ENCODE measurements around the gene CNBP.
"Not testable (repeated sequence)": the region's sequence is repeated elsewhere in the genome, so short reads cannot be mapped to it uniquely, and the experiment has no call there.

The CNBP gene

DNA sequence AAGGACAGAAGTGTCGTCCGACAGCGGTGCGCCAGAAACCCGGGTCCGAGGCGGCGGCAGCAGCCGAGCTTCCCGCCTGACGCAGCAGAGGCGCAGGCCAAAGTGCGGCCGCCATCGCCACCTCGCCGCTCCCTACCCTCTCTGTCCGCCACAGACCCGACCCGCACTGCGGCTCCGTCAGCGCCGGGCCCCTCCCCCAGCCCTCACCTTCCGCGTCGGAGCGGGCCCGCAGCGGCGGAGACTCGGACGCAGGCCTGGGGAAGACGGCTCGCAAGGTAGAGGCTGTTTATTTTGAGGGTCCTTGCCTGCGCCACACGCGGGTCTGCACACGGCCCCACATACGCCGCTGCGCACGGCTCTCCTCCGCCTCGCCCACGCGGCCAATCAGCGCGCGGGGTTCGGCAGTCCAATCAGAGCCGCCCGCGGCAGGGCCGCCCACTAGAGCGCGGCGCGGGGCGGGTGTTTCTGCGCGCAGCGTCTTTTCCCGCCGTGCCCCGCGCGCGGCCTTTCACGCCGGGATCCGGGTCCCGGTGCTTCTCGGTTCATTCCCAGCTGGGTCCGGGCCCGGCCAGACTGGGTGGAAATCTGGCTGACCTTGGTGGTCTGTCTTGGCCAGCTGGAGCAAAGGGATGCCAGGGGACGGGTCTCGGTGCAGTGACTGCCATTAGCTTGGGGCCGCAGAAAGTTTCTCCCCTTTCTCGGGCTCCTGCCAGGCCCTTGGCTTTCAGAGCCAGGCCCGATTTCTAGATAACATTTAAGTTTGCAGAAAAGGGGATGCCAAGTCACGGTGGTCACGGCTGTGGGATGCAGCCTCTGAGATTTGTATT, at the start of gene CNBP:
Gene CNBP, minus strand, starts transcription at position 328 of the 827 bp plus-strand sequence. CDS start 12,139 bp downstream, outside the sequence.
- peak; percentile 83 to 90 for DNase-seq

- DNase-seq = no peak
Observed at GRCh38 chr3:129231331-129232119, 47.8 kb upstream of the CNBP start.

DNA sequence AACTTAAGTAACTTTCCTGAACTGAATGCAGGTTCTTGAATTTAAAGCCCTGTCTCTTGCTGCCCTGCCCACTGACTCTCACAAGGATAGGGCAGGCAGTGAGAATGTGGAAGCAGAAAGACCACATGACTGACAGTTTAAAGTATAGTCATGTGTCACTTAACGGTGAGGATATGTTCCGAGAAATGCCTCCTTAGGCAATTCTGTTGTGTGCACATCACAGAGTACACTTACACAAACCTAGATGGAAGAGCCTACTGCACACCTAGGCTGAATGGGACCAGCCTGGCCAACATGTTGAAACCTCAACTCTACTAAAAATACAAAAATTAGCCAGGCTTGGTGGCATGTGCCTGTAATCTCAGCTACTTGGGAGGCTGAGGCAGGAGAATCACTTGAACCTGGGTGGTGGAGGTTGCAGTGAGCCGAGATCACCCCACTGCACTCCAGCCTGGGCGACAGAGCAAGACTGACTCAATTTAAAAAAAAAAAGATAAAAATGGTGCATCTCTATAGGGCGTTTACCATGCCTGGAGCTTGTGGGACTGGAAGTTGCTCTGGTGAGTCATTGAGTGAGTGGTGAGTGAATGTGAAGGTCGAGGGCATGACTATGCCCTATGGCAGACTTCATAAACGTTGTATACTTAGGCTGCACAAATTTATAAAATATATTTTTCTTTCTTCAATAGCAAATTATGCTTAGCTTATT, 46.8 kb upstream of the CNBP start:
- no peak for DNase-seq

GRCh38 chr3:129228891-129229585, 45.3 kb upstream of the CNBP start:
- DNase-seq = no peak

DNA sequence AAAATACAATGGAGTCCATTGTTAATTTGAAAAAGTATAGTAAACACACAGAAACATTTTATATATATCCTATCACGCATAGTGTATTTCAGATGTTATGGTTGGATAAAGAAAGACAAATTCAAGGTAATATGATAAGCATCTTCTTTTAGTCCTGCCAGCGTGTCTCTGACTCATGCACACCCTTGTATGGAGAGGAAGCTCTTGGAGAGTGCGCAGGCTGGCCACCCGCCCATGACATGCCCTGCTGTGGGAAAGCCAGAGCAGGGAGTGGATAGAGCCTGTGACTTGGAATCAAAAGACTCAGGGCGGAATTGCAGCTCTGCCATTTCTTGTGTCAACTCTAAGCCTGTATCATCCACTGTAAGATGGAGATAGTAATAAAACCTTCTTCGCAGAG, 42.7 kb upstream of the CNBP start:
- peak in 1 of 2 donors; percentile 20 for DNase-seq

- peak; percentile 60 to 65 for DNase-seq
Observed at GRCh38 chr3:129224984-129225393, 41.3 kb upstream of the CNBP start.

DNA sequence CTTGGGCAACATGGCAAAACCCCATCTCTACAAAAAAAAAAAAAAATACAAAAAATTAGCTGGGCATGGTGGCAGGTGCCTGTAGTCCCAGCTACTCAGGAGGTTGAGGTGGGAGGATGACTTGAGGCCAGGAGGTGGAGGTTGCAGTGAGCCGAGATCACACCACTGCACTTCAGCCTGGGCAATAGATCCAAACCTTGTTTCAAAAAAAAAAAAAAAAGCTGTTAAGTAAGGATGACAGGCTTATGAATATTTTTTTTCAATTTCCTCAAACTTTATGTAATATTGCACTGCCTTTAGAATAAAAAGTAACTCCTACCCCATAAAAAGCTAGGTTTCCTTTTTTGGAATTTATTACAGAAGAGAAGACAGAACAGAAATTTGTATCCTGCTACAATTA, 40.7 kb upstream of the CNBP start:
- not testable (repeated sequence) for DNase-seq

- no peak for DNase-seq
Observed at GRCh38 chr3:129218742-129219141, 35.0 kb upstream of the CNBP start.

GRCh38 chr3:129213238-129213637, 29.5 kb upstream of the CNBP start:
- no peak for DNase-seq

GRCh38 chr3:129211772-129212171, 28.1 kb upstream of the CNBP start:
- no peak for DNase-seq

GRCh38 chr3:129211345-129211744, 27.6 kb upstream of the CNBP start:
- DNase-seq = no peak

- DNase-seq = no peak
Observed at GRCh38 chr3:129207479-129207878, 23.8 kb upstream of the CNBP start.

DNA sequence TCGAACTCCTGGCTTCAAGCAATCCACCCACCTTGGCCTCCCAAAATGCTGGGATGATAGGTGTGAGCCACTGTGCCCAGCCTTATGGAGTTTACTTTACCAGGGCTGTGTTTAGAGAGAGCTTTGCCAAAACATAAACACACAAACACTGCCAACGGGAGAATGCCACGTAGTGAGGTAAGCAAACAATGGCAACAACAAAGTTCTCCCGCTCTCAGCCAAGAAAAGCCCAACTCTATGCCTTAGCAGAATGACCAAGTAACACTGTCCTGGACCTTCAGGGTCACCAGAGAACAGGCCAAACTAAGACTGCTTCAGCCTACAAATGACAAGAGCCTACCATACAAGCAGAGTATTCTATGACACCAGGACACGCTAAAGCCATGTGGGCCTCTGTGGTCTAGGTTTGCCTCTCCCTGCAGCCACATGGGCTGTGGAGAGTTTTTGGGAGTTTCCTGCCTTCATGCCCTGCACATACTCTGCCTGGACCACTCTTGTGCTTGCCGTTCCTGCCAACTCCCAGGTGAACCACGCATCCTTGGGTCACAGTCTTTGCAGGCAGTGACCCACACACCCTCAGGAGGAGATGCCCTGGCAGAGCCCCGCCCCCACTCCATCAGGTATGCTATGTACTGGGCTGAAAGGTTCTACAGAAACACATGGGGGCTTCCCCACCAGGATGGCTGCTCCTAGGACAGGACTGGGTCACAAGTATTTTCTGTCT, 21.6 kb upstream of the CNBP start:
- DNase-seq = no peak

DNA sequence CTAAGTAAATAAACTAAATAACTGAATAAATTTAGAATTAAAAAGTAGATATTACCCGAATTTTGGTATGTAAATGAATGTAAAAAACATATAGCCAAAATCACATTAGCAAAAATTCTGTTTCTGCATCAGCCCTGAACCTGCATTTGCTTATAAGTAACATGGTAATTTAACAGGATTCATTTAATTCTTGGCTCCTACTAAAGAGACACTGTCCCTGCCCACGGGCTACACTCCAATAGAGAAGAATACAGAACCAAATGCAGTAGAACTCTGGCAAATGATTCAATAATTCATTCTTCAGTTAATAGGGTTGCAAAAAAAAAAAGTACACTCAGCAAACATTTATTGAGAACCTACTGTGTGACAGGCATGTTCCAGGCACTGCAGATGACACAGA, 20.8 kb upstream of the CNBP start:
- no peak for DNase-seq

- no peak for DNase-seq
Observed at GRCh38 chr3:129199366-129199765, 15.7 kb upstream of the CNBP start.

DNA sequence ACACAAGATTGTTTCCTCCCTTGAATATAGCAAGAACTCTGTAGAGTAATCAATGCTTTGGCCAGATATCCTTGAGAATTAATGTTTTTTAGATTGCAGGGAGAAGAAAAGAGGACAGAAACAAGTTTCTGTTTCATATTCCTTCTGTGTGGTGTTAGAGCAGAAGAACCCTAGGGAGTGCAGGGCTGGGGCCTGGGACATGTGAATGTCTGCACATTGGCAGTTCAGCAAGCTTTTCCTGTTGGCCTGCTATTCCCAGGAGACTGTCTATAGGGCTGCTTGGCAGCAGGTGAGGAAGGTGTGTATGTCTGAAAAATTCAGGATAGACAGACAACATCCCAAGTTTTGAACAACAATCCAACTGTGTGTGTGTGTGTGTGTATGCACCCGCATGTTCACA, 13.6 kb upstream of the CNBP start:
- no peak for DNase-seq

GRCh38 chr3:129196601-129197000, 12.9 kb upstream of the CNBP start:
- no peak for DNase-seq

GRCh38 chr3:129195731-129196256, 12.1 kb upstream of the CNBP start:
- DNase-seq = peak; percentile 60 to 76

DNA sequence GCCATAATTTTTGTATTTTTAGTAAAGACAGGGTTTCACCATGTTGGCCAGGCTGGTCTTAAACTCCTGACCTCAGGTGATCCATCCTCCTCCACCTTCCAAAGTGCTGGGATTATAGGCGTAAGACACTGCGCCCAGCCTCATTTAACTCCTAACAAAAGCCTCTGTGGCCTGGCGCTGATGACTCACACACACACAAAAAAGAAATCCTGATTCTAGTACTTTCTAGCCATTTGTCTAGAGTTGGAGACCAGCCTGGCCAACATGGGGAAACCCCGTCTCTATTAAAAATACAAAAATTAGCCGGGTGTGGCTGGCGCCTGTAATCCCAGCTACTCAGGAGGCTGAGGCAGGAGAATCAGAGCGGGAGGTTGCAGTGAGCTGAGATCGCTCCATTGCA, 6.1 kb upstream of the CNBP start:
- DNase-seq = not testable (repeated sequence)

DNA sequence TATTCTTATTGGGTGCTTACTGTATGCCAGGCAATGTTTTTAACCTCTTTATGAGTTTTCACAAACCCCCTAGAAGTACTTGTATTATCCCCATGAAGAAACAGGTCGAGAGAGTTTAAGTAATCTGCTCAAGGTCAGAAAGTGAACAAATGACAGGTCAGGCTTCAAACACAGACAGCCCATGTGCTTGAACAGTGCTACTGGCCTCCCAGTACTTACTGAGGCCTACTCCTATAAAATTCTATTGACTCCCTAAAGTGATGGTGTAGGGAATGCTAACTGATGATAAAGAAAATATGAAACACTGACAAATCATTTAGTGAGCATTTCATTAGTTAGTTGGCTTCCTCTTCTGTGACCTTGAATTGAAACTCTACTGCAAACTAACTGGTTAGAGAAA, 4.2 kb upstream of the CNBP start:
- no peak for DNase-seq

GRCh38 chr3:129185783-129186182, 2.1 kb upstream of the CNBP start:
- DNase-seq = no peak

Measured in hippocampal formation (tissue), 2 donors.